Measurements from ENCODE around the gene ETFA. TPM values are rescaled to one million over a fixed set of nuclear protein-coding genes. Genes with fewer than 3 reads are reported as not detected.

Gene ETFA
- total RNA-seq, 1 experiment from 2014 or later: 104 TPM

DNA sequence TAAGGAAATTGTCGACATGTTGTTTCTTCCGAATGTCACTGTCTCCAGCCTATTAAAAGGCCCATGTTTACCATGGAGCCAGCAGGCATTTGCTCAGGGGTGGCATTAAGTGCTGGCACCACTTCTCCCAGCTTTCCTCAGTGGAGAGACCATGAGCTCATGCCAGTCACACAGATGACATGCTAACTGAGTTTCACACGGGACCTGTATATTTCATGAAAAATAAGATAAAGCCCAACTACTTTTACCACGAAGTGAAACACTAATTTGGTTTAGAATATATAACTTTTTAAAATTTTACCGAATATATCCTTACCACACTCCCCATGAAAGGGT, 93.4 kb downstream of the ETFA start:
- no peak for DNase-seq (ENCODE audit: low read depth)

DNA sequence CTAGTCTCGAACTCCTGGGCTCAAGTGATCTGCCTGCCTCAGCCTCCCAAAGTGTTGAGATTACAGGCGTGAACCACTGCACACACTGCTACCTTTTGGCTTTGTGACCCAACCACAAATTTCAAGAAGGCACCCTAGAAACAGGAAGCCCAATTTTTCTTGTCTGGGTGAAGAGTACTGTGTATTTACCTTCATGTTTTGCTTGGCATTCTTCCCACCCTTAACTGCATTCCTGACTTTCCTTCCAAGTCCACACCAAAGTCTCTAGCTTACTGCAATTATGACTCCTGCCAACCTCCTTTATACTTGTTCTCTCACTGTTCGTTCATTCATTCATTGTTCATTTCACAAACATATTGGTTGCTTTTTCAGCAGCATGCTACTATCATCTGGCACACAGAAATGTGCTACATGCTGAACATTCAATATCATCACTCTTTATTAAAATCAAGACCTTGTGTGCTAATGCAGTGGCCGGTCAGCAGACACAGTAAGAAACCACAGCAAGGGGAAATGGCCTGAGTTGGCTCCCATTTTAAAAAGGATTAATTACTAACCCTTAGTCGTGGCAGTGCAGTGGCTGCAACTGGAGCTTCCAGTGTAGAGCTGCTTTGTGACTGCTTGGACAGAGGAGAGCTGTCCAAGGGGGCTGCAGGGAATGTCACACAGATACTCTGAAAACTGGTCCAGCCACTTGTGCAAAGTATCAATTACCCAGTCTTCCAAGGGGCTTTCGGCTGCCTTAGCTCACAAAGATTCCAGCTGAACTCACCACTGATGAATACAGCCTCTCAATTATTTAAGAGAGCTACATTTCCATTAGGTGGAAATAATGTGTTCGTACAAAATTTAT, 94.0 kb downstream of the ETFA start:
- DNase-seq (ENCODE audit: low read depth): peak; percentile 85

DNA sequence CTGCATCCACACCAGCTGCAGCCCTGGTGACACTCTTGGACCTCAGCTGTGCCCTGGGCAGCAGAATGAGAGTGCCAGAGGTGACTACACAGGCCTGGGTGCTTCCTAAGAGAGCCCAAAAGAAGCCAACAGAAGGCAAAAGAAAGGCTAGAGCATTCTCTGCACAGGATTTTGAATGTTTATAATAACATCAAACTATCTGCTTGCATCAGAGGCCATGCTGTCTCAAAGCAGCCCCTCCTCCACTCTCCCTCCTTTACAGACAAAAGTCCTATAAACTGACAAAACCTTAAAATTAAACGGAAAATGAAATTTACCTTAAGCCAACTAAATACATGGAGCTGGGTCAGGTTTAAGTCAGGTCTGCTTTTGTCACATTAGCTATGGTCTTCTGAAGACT, 95.6 kb downstream of the ETFA start:
- no peak for DNase-seq (ENCODE audit: low read depth)

DNA sequence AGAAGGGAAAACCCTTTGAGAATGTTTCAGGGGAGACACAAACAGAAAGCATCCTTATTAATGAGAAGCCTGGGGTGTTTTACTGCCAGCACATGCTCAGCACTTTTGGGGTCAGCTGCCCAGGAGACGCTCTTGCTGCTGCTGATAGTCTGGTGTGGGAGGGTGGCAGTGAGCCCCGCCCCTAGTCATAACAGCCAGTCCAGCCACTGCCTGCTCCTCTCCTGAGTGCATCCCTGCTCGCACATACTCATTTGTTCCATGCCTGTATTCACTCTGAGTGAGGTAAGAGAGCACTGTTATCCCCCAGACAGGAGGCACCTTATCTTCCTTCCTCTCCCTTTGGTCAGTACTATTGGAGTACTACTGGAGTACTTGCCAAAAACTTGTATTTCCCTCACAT, 101.3 kb downstream of the ETFA start:
- DNase-seq (ENCODE audit: low read depth): no peak

DNA sequence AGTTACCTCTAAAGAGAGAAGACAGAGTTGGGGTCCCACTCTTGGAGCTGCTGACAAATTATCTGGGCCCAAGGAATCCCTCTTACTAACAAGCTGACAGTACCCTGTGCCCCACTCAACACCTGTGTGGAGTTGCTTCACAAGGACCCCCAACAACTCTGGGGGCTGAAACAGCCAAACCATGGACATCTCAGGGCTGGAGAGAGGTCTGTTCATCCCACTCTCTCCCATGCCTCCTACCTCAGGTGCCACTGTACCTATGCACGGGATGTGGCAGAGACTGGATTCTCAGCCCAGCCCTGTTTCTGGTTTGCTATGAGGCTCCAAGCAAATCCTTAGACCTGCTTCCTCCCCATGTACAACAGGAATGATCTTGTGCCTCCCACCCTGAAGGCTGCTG, 101.7 kb downstream of the ETFA start:
- DNase-seq (ENCODE audit: low read depth): no peak

DNA sequence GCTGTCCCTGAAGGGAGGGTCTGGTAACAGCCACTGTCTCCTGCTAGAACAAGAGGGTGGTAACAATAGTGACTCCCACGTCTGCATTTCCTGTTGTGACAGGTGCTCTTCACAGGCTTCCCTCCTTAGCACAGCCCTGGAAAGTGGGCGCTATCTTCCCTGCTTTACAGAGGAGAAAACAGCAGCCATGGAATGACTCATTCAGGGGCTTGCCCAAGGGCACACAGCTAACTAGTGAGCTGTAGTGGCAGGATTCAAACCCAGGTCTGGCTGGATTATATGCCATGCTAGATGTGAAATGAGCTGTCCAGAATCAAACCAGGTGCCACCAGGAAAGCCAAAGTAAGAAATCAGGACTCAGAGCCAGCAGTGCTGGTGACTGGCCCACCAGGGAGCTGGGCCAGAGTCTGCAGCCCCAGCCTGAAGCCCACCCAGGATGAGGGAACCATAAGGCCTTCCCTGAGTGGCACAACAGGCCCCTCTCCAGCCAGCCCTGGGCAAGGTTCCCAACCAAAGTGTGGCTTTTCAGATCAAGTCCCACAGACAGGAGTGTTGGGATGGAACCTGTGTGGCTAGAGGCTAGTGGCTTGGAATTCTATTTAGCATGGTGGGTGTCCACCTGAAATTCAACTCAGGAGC, 102.4 kb downstream of the ETFA start:
- no peak for DNase-seq (ENCODE audit: low read depth)

DNA sequence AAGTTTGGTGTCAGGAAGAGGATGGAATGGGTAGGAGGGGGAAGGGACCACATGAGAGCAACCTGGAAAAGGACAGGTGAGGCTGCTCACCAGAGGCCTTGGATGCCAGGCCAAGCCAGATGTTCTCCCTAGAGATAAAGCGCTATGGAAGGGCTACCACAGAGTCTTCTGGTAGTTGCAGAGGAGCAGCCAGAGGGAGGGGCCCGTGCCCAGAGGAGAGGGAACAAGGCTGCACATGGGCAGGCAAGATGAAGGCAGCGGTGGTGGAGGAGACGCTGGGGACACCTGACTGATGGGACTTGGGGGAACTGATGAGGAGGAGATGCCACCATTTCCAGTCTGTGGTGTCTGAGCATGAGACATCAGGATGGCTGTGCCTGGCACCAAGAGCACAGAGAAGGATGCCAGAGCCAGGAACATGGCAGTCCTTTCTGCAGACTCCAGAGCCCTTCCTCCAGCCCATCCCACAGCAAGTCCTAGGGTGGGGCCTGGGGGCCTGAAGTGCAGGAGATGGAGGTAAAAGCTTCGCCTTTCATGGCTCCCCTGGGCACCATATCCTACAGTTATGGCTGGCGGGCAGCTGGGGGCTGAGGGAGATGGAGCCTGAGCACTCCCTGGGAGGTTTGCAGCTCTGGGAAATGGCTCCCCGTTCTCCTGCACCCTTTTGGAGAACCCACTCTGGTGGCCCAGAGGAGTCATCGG, 103.0 kb downstream of the ETFA start:
- DNase-seq (ENCODE audit: low read depth): no peak

DNA sequence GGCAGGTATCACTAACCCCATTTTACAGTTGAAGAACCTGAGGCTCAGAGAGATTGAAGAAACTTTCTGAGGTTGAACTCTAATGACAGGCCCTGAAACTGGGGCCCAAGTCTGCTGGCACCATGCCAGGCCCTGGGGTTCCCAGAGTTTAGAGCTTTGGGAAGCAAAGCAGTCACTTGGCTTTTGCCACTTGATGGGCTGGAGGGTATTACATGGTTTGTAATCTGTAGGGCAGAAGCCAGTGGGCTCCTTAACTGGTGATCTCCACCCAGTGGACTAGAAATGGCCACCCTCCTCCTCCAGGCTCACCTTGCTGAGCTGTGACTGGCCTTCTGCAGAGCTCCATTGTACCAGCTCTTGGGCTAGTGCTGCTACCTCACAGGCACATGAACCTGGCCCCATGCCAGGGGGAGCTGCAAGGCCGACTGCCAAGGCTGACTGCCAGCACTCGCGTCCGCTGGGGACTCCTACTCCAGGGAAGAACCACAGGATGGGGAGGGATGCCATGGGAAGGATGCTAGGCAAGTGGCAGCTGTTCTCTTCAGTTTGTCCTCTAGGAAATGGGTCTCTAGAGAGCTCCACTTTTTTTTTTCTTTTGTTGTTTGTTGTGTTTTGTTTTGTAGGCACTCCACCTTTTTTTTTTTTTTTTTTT, 104.8 kb downstream of the ETFA start:
- DNase-seq (ENCODE audit: low read depth): peak; percentile 86

DNA sequence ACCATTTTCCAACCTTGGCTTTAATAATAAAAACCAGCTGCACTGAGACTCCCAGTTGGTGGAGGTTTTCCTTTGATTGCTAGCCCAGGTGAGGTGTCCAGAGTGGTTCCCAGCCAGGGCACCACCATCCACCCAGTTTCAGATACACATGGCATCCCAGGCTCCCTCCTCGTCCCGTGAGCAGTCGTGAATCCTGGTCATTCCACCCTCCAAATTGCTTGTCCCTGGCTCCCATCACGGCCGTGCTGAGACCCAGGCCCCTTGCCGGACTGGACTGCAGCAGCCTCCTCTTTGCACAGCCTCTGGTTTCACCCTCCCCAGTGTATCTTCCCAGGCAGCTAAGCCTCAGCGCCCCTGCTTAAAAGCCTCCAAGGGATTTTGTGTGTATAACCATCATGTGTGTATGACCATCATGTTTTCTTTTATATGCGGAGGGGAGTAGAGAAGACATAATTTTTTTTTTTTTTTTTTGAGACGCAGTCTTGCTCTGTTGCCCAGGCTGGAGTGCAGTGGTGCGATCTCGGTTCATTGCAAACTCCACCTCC, 106.3 kb downstream of the ETFA start:
- no peak for DNase-seq (ENCODE audit: low read depth)

DNA sequence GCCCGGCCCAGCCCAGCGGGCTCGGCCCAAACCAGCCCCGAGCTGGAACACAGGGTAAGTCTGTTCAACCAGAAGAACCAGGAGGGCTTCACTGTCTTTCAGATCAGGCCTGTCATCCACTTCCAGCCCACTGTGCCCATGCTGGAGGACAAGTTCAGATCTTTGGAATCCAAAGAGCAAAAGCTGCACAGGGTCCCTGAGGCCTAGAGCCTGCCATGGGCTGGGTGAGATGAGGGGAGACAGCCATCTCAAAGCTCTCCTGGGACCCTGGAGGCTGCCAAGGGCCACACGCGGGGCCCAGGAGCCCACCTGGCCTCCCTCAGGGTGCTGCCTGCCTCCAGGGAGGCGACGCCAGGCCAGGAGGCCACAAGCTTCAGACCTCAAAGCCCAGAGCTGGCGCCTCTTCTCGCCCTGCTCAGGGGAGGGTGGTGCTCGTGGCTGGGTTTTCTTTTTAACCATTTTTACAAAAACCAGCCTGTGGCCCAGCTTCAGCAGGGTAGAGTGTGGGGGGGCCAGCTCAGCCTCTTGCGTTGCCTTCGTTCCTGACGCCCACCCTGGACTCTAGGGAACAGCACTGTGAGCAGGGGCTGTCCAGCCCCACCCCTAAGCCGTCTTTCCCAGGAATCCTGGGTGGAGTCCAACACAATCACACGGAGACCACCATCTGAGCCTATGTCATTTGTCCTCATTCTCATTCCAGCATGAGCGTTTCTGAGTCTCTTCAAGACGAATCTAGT, 107.0 kb downstream of the ETFA start:
- DNase-seq (ENCODE audit: low read depth): no peak

DNA sequence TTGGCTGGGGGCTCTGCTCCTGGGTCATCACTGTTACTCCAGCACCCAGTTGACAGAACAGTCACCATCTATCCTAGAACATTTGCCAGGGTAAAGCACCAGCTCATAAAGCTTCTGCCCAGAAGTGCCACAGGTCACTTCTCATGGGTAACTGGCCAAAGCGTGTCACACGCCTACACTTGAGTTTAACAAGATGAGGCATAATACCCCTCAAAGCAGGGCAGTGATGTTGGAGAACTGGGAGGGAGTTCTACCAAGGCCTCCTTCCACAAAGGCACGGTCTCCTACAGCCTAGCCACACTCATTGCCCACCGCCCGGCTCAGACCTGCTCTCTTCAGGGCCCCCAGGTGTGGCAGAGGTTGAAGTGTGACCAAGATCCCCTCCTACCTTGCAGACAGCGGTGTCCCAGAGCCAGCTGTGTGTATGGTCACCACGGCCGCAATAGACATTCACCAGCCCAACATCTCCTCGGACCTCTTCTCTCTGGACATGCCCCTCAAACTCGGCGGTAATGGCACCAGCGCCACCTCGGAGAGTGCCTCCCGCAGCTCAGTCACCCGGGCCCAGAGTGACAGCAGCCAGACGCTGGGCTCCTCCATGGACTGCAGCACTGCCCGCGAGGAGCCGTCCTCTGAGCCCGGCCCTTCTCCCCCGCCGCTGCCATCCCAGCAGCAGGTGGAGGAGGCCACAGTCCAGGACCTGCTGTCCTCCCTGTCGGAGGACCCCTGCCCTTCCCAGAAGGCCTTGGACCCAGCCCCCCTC, 107.7 kb downstream of the ETFA start:
- DNase-seq (ENCODE audit: low read depth): no peak

DNA sequence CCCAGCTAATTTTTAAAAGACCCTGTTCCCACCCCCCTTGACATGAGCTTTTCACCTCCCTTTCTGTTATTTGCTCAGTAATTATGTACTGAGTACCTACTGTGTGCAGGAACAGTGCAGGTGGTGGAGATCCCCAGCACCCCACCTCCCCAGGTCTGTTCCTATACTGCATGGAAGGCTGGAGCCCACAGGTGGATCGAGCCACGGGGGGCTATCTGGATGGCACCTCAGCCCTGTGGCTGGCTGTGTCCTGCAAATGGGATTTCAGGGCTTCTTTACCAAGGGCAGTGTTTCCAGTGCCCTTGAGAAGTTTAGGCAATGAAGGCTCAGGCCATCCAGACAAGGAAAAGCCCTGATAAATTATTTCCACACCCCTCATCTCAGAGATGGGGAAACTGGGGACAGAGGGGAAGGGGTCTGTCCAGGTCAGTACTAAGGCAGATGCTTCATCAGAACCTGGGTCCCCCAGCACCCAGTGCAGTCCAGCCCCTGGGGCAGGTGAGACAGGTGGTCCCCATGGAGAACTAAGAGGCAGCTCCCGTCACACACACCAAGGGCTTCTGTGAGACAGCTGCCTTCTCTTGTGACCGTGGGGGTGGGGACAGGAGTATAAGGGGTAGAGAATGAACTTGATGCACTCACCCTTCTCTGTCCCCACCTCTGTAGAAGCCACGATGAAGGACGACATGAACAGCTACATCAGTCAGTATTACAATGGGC, 109.6 kb downstream of the ETFA start:
- DNase-seq (ENCODE audit: low read depth): no peak

DNA sequence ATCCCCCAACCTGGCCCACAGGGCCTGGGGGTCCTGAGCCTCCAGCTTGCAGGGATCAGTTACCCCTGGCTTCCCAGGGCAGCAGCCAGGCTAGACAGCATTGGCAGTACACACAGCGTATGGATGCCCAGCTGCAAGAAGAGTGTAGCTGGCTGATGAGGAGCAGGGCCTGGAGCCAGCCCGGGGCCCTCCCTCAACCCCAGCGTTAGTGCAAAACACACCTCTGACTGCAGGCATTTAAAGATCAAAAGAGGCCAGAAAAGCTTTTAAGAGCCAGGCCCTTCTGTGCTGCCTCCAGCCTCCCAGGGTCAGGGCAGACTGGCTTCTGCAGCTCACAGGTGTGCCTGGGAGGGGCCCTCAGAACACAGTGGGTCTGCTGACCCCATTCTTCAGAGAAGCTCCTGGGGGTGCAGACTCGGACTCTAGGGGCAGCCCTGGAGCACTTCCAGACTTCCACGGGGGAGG, 110.6 kb downstream of the ETFA start:
- no peak for DNase-seq (ENCODE audit: low read depth)

DNA sequence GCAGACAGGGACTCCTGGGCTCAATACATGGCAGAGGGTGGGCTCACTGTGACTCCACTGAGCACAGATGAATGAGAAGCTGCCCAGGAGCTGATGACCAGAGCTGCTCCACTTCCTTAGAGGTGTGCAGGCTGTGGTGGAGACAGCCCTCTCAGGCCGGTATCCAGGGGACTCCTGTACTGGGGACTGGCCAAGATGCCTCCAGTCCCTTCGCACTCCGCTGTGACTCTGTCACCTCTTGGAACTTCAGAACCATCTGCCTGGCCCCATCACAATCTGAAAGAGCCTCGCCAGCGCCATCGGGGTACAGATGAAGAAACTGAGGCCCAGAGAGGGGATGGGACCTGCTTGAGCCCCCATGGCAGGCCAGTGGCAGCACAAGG, 111.2 kb downstream of the ETFA start:
- no peak for DNase-seq (ENCODE audit: low read depth)

DNA sequence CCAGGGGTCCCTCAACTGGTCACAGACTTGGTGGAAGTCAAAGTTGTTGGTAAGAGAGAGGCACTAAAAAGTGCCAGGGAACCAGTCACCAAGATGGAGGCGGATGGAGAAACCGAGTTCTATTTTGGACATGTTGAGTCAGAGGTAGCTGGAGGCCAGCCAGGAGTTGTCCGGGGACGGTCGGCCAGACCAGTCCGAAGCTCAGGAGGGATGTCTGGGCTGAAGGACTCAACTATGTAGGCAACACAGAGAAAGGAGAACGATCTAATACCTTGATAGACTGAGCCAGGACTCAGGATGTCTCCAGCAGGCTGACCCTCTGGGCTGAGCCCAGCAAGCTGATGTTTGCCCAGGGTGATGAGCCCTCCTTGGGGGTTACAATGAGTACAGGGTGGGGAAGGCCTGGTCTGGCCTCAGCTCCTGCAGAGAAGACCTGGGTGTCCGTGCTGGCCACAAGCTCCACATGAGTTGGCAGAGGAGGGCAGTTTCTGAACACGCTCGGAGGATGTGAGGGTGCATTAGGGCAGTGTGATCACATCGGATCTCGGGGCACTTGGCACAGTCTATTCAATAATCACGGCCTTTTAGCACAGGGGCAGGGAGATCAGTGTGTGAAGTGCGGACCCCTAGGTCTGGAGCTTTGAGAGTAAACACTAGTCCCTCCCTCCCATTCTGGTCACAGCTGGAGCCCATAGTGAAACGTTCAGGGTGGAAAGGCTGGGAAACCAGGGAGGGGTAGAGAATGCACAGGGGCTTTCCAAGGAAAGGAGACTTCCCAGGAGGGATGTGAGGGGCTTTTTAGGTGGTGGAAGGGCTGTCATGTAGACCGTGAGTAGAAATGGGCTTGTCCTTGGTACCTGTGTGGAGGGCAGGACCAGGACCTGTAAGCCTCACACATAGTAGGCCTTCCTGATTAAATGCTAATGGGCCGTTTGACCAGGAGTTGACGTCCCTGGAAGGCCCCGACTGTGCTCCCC, 111.9 kb downstream of the ETFA start:
- DNase-seq (ENCODE audit: low read depth): peak; percentile 42

DNA sequence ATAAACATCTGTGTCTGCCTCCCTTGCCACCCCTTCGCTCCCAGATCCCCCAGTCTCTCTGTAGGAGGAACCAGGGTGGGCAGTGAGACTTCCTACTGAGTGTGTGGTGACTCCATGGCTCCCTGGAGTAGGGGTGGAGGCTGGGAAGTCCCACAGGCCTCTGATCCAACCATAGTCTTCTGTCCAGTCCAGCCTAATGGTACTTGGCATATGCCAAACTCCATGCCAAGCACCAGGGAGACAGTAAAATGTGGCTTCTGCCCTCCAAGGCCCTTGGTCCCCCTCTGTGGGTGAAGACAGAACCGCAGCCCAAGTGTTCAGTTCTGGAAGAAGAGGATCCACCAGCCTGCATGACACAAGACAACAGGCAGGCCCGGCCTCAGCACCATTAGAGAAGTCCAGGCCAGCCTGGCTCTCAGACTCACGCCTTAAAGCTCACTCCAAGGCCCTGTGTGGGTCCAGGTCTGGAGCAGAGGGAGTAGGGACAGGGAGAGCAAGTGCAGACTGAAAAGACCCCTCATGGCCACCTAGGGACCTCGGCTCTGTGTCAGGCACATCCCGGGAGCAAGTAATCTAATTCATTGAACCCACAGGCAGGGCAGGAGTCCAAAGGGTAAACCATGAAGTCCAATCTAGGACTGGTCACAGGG, 112.7 kb downstream of the ETFA start:
- DNase-seq (ENCODE audit: low read depth): no peak

DNA sequence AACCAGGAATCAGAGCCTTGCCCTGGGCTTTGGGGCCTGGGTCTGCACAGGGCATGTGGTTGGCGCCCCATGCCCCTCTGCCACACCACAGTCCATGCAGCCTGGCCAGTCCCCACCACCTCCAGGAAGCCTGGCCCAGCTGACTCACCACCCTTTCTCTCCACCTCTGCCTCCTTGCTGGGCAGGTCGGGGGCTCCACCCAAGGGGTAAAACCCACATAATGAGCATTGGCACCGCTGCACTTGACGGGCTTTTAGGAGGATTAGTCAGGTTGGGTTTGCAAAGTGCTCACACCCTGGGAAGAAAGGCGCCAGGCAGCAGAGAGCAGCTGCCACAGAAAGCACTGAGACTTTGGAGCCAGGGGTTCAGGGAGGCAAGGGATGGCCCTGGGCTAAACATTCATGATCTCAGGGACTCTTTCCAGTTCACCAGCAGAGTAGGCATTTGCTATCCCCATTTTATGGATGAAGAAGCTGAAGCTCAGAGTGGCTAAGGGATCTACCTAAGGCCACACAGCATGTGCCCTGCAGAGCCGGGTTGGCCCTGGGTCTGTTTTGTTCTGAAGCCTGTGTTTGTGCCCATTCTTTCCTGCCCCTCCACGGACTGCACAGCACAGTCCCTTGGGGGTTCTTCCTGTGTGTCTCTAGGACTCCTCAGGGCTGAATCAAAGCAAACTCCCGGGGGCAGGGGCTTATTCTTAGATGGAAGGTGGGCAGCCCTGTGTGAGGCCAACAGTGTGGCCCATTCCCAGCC, 113.4 kb downstream of the ETFA start:
- DNase-seq (ENCODE audit: low read depth): peak; percentile 83

Measured in Daoy (cell line).